ENCODE results near the gene MYH7.
"Not testable (repeated sequence)": the region's sequence is repeated elsewhere in the genome, so short reads cannot be mapped to it uniquely, and the experiment has no call there.

Gene MYH7

GRCh38 chr14:23406725-23407355, 28.6 kb downstream of the MYH7 start:
- no peak for DNase-seq

GRCh38 chr14:23406244-23406643, 29.2 kb downstream of the MYH7 start:
- DNase-seq, result no peak

GRCh38 chr14:23405516-23406025, 29.9 kb downstream of the MYH7 start:
- DNase-seq, result no peak

- no peak for DNase-seq
These were observed 30.4 kb downstream of the MYH7 start for GRCh38 chr14:23405096-23405495.

GRCh38 chr14:23404331-23404900, 31.0 kb downstream of the MYH7 start:
- DNase-seq, result no peak

GRCh38 chr14:23403908-23404307, 31.6 kb downstream of the MYH7 start:
- no peak for DNase-seq

- DNase-seq, result no peak
These were observed 32.4 kb downstream of the MYH7 start for GRCh38 chr14:23403139-23403438.

GRCh38 chr14:23402296-23403138, 32.9 kb downstream of the MYH7 start:
- no peak for DNase-seq

GRCh38 chr14:23401291-23401690, 34.2 kb downstream of the MYH7 start:
- DNase-seq, result no peak

GRCh38 chr14:23400496-23401149, 34.8 kb downstream of the MYH7 start:
- DNase-seq, result not testable (repeated sequence)

GRCh38 chr14:23399591-23399990, 35.9 kb downstream of the MYH7 start:
- no peak for DNase-seq

- DNase-seq, result no peak
These were observed 36.3 kb downstream of the MYH7 start for GRCh38 chr14:23399136-23399535.

GRCh38 chr14:23398348-23398747, 37.1 kb downstream of the MYH7 start:
- DNase-seq, result no peak

- no peak for DNase-seq
These were observed 38.6 kb downstream of the MYH7 start for GRCh38 chr14:23396781-23397407.

GRCh38 chr14:23396126-23396525, 39.3 kb downstream of the MYH7 start:
- DNase-seq, result no peak

GRCh38 chr14:23392613-23393012, 42.8 kb downstream of the MYH7 start:
- no peak for DNase-seq

GRCh38 chr14:23389871-23390270, 45.6 kb downstream of the MYH7 start:
- DNase-seq, result not testable (repeated sequence)

GRCh38 chr14:23389396-23389795, 46.1 kb downstream of the MYH7 start:
- DNase-seq, result no peak

GRCh38 chr14:23388996-23389395, 46.5 kb downstream of the MYH7 start:
- DNase-seq, result no peak

GRCh38 chr14:23387916-23388882, 47.3 kb downstream of the MYH7 start:
- no peak for DNase-seq

- DNase-seq, result no peak
These were observed 48.5 kb downstream of the MYH7 start for GRCh38 chr14:23386999-23387398.

- DNase-seq, result not testable (repeated sequence)
These were observed 49.2 kb downstream of the MYH7 start for GRCh38 chr14:23386266-23386657.

Measured in activated CD8-positive, alpha-beta memory T cell treated with anti-CD3 and anti-CD28 coated beads for 24 hours (primary cell).